HuH-7.5 (cell line): ENCODE results near the gene C22orf39.

Experiments
- DNase-seq: peaks from one replicate; pipeline ENCODE4 v3.0.0; 2011; ENCODE audit warnings: low spot score

C22orf39 gene

GRCh38 chr22:19398206-19398605 lies 49.3 kb downstream of the C22orf39 start:
- DNase-seq, result no peak

GRCh38 chr22:19397734-19398104 lies 49.8 kb downstream of the C22orf39 start:
- no peak for DNase-seq

GRCh38 chr22:19396934-19397733 lies 50.4 kb downstream of the C22orf39 start:
- DNase-seq, result no peak

- DNase-seq, result no peak
These were observed 51.0 kb downstream of the C22orf39 start for GRCh38 chr22:19396561-19396933.

GRCh38 chr22:19395276-19395675 lies 52.2 kb downstream of the C22orf39 start:
- no peak for DNase-seq

- no peak for DNase-seq
These were observed 53.0 kb downstream of the C22orf39 start for GRCh38 chr22:19394274-19395050.

GRCh38 chr22:19393704-19394103 lies 53.8 kb downstream of the C22orf39 start:
- no peak for DNase-seq
